Measurements from ENCODE around the gene PCSK1.

The PCSK1 gene

DNA sequence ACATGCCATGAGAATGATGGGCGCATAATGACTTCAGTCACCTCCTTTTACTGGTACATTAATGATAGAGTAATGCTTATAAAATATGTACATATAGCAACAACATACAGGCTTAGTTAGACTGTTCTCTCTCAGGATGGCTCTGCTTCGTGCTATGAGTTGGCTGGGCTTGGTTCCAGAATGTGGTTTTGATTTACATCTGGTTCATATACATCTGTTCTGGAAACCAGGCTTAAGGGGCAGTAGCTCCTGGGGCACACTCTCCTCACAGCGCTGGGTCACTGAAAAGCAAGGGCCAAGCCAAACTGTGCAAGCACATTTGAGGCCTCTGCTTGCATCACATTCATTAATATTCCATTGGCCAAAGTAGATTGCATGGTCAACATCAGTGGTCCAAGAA is 44.9 kb downstream of the PCSK1 start:
- no peak for TF ChIP-seq CTCF (IDR thresholded peaks at IDR 0.05)
- no peak for DNase-seq (ENCODE audit: low spot score)
- H3K4me3 ChIP-seq = no peak overlapping the region
- H3K27ac ChIP-seq = no peak overlapping the region

DNA sequence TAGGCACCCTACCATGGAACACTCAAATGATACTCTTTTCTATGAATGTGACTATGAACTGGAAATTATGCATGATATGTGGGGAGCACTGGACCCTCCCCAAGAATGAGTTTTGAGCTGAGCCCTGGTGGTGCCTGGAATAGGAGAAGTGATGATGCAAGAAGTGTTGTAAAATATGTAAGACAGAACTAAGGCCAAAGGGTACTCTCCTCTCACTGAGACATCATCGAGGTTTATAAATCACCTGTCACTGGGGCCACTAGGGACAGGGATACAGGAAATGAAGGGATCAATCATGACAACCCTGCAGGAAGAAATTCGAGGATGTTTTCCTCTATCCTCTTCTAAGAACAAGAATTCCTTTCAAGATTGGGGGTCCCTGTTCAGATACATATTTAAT is 45.4 kb downstream of the PCSK1 start:
- DNase-seq (ENCODE audit: low spot score) = no peak
- no peak overlapping the region for H3K27ac ChIP-seq
- no peak for TF ChIP-seq CTCF (IDR thresholded peaks at IDR 0.05)

GRCh38 chr5:96385538-96385937 is 47.5 kb downstream of the PCSK1 start:
- Histone ChIP-seq H3K4me3 (no peak overlapping the region), H3K27ac (no peak overlapping the region)
- no peak for DNase-seq (ENCODE audit: low spot score)
- TF ChIP-seq CTCF (IDR thresholded peaks at IDR 0.05) = no peak

More for the DNA sequence above, 45.4 kb downstream of the PCSK1 start:
- H3K4me3 ChIP-seq = no peak overlapping the region

DNA sequence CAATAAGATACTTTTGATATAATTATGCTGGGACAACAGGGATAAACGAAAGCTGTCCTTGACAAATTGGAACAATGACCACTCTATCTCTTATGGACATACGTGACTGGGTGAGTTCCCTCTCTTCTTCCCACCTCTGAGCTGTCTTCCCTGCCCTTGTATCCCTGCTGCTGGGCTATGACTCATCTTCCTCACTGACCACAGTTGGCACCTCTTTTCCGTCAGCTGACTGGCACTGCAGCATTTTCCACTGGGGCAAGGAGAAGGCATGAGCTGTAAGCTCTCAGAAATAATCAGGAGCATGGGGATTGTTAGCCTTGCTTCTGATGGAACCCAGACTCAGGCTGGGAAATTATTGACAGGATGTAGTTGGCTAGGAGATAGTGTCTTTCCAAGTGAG is 48.7 kb downstream of the PCSK1 start:
- no peak for DNase-seq (ENCODE audit: low spot score)
- no peak overlapping the region for H3K27ac ChIP-seq
- H3K4me3 ChIP-seq = no peak overlapping the region
- no peak for TF ChIP-seq CTCF (IDR thresholded peaks at IDR 0.05)

GRCh38 chr5:96381526-96381925 is 51.5 kb downstream of the PCSK1 start:
- no peak for DNase-seq (ENCODE audit: low spot score)
- no peak for TF ChIP-seq CTCF (IDR thresholded peaks at IDR 0.05)
- H3K4me3 ChIP-seq = no peak overlapping the region
- H3K27ac ChIP-seq = no peak overlapping the region

DNA sequence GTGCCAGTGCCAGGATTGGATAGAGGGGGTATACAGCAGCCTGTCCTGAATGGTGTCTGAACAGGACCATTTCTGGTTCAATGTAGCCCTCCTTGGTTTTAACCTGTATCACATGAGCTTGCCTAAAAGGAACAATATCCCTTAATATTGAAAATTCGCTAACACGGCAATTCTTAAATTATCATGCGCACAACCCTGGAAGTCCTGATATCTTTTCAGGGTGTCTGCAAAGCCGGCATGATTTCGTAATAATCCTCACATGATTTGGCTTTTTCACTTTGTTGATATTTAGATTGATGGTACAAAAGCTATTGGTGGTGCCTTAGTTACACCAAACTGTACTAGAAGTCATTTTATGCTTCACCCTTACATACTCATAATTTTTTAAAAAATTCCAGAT is 53.2 kb downstream of the PCSK1 start:
- Histone ChIP-seq H3K27ac (no peak overlapping the region), H3K4me3 (no peak overlapping the region)
- no peak for DNase-seq (ENCODE audit: low spot score)
- no peak for TF ChIP-seq CTCF (IDR thresholded peaks at IDR 0.05)

GRCh38 chr5:96377597-96377996 is 55.5 kb downstream of the PCSK1 start:
- H3K4me3 ChIP-seq = no peak overlapping the region
- DNase-seq (ENCODE audit: low spot score) = no peak
- H3K27ac ChIP-seq = no peak overlapping the region
- no peak for TF ChIP-seq CTCF (IDR thresholded peaks at IDR 0.05)
